Vagina (tissue), 2 donors: ENCODE data around the gene NPR2.

Source experiments
- CTCF ChIP-seq, 3 experiments: fragments of 450-650 bp in 2 of 3; fragments of 200-600 bp in 1 of 3; sonication (generic) in 1 of 3; IDR thresholded peaks; one replicate each; pipeline ENCODE4 v1.5.1; 2017 to 2019; ENCODE audit warnings: antibody characterized with exemption in 3 of 3, mild to moderate bottlenecking in 2 of 3, moderate library complexity in 2 of 3
- POLR2A ChIP-seq, 2 donors: fragments of 450-650 bp; IDR thresholded peaks; one replicate each; pipeline ENCODE4 v1.6.1; 2017; ENCODE audit warnings: antibody characterized with exemption in 2 of 2, mild to moderate bottlenecking in 2 of 2, moderate library complexity in 2 of 2

DNA sequence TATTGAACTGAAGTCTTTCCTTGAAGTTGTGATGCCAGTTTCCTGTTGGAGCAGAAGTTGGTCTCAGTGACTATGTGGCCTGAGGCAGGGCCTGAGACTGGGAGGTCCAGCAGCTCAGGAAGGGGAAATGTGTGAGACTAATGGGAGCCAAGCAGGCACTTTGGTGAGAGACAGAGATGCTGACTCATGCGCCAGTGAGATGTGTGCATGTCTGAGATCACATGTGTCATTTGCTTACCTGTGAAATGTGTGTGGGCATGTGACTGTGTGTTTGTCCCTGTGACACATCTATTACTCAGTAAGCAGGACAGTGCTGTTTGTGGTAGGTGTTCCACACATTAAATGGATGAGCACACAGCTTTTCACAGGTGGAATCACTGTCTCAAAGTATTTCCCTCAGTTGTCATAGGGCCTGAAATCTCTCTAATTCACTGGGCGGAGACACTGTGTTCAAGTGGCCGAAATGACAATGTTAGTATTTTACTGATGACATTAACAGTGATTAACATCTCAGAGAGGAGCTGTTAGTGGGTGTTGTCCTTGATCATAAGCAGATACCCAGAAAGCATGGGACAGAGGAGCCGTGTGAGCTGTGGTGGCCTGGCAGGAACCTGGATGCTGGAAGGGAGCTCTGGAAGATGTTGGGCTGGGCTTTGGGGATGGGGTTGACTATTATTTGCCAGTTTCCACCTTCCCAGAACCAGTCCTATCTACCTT is 7.4 kb downstream of the NPR2 start:
- TF ChIP-seq POLR2A (IDR thresholded peaks at IDR 0.05) (no peak), CTCF (IDR thresholded peaks at IDR 0.05) (no peak)
